OCI-LY7 (cell line): ENCODE data around the gene LUC7L3. TPM values are rescaled to one million over a fixed set of nuclear protein-coding genes. Genes with fewer than 3 reads are reported as not detected.

ENCODE experiments used
- BruUV-seq: library from RNA; stranded (reverse); fragments of 400-500 nt; replicated peaks from 2 replicates; lab custom pipeline; 2021; lab: Mats Ljungman, UMichigan
- CTCF ChIA-PET: fragments of 300-600 bp; sonication (Branson Sonifier 250); formaldehyde crosslinking; loops from one replicate; lab custom pipeline; 2022; ENCODE audit warnings: antibody characterized with exemption; ENCODE audit not compliant: unreplicated experiment; lab: Charles Lee
- POLR2A ChIA-PET: fragments of 300-600 bp; sonication (Branson Sonifier 250); formaldehyde crosslinking; loops from one replicate; lab custom pipeline; 2022; ENCODE audit warnings: antibody characterized with exemption; lab: Charles Lee
- DNase-seq: peaks from one replicate; pipeline ENCODE4 v3.0.0-alpha.2; 2015; ENCODE audit warnings: low spot score
- H2AFZ ChIP-seq: fragments of 200-600 bp; sonication (generic), shearing (Covaris generic); 2 replicates; pipeline ENCODE4 v1.6.1; 2014; ENCODE audit warnings: mild to moderate bottlenecking, antibody characterized with exemption, low read length, moderate library complexity
- H3K27ac ChIP-seq: fragments of 200-600 bp; sonication (generic); 2 replicates; pipeline ENCODE4 v1.5.1; 2014; ENCODE audit warnings: mixed run types, low read depth, mild to moderate bottlenecking, moderate library complexity, low read length, inconsistent platforms; ENCODE audit not compliant: poor library complexity, severe bottlenecking
- H3K36me3 ChIP-seq: fragments of 200-600 bp; sonication (generic); 2 replicates; pipeline ENCODE4 v1.6.1; 2014; ENCODE audit warnings: mild to moderate bottlenecking, antibody characterized with exemption, low read length, moderate library complexity, mixed read lengths; ENCODE audit not compliant: insufficient read depth
- H3K4me1 ChIP-seq: fragments of 200-600 bp; sonication (generic); 2 replicates; pipeline ENCODE4 v1.5.1; 2014; ENCODE audit warnings: mild to moderate bottlenecking, low read length; ENCODE audit not compliant: insufficient read depth, poor library complexity, severe bottlenecking
- H3K4me2 ChIP-seq: fragments of 200-600 bp; sonication (generic); 2 replicates; pipeline ENCODE4 v1.6.1; 2014; ENCODE audit warnings: mild to moderate bottlenecking, low read length
- H3K4me3 ChIP-seq: fragments of 200-600 bp; sonication (generic); 2 replicates; pipeline ENCODE4 v1.5.1; 2014; ENCODE audit warnings: mild to moderate bottlenecking, low read depth, low read length; ENCODE audit not compliant: poor library complexity, severe bottlenecking
- H3K79me2 ChIP-seq: fragments of 200-600 bp; sonication (generic); 2 replicates; pipeline ENCODE4 v1.6.1; 2016; ENCODE audit warnings: low read depth, mild to moderate bottlenecking, low read length, moderate library complexity, mixed read lengths; ENCODE audit not compliant: insufficient read depth
- H3K9me2 ChIP-seq: fragments of 200-600 bp; sonication (generic); 2 replicates; pipeline ENCODE4 v1.6.1; 2016; ENCODE audit warnings: mild to moderate bottlenecking, low read length, mixed read lengths; ENCODE audit not compliant: insufficient read depth
- H3K9me3 ChIP-seq: fragments of 200-600 bp; sonication (generic); 2 replicates; pipeline ENCODE4 v1.6.1; 2014; ENCODE audit warnings: mild to moderate bottlenecking, mixed run types, low read length, mixed read lengths
- H4K20me1 ChIP-seq: fragments of 200-600 bp; sonication (generic); 2 replicates; pipeline ENCODE4 v1.6.1; 2014; ENCODE audit warnings: mild to moderate bottlenecking, antibody characterized with exemption, low read length, moderate library complexity, mixed read lengths; ENCODE audit not compliant: insufficient read depth
- CTCF ChIP-seq: fragments of 200-600 bp; sonication (generic); conservative IDR thresholded peaks from 2 replicates; pipeline ENCODE4 v1.5.1; 2014; ENCODE audit warnings: mild to moderate bottlenecking, antibody characterized with exemption, low read length, moderate library complexity, mixed read lengths
- EZH2phosphoT487 ChIP-seq: fragments of 200-600 bp; sonication (generic); IDR thresholded peaks from 2 replicates; pipeline ENCODE4 v1.6.1; 2018; ENCODE audit warnings: low read depth, borderline replicate concordance, mild to moderate bottlenecking, mixed run types, antibody characterized with exemption, low read length, moderate library complexity, mixed read lengths
- intact Hi-C: fragments of 100-400 bp; cut with micrococcal nuclease; formaldehyde crosslinking; loops from one replicate; pipeline ENCODE4 v1.10.0; 2022; ENCODE audit not compliant: unreplicated experiment
- total RNA-seq, 2 experiments: library from RNA; depleted of rRNA in 1 of 2; stranded (reverse); fragments of >200 nt in 1 of 2; shearing (Covaris generic) in 1 of 2; gene quantifications; 2 replicates each; pipeline ENCODE4 v1.2.3, GENCODE V29; 2014 to 2022

The LUC7L3 gene
- total RNA-seq, 2 experiments from 2014 or later = 109 to 190 TPM

- Histone ChIP-seq H3K27ac (no peak overlapping the region), H3K4me2 (no peak overlapping the region), H4K20me1 (no peaks in the 10 kb centered on the region), H3K9me3 (no peaks in the 10 kb centered on the region), H3K4me1 (no peaks in the 10 kb centered on the region), H3K9me2 (no peaks in the 10 kb centered on the region), H3K36me3 (no peaks in the 10 kb centered on the region), H3K4me3 (no peak overlapping the region), H2AFZ (no peak overlapping the region), H3K79me2 (no peaks in the 10 kb centered on the region)
- no TSS peak for BruUV-seq
- POLR2A ChIA-PET = interaction anchor here (1.1 kb wide), 1 partner anchor 162 kb away, joined by 3 read pairs; no protein-coding TSS in a partner anchor
- no peak for TF ChIP-seq CTCF
- no peak for TF ChIP-seq EZH2phosphoT487
- DNase-seq = no peak
- intact Hi-C loops = no loop called here
- CTCF ChIA-PET = no interaction called here
Observed at GRCh38 chr17:50682441-50682840, 37.0 kb upstream of the LUC7L3 start.

- Histone ChIP-seq H3K4me3 (no peak overlapping the region), H4K20me1 (no peaks in the 10 kb centered on the region), H3K4me1 (no peaks in the 10 kb centered on the region), H3K27ac (no peak overlapping the region), H3K4me2 (no peak overlapping the region), H3K9me3 (no peaks in the 10 kb centered on the region), H3K36me3 (no peaks in the 10 kb centered on the region), H2AFZ (no peak overlapping the region), H3K9me2 (no peaks in the 10 kb centered on the region), H3K79me2 (no peaks in the 10 kb centered on the region)
- ChIA-PET POLR2A (interaction anchor here (1.1 kb wide), 1 partner anchor 162 kb away, joined by 3 read pairs; no protein-coding TSS in a partner anchor), CTCF (no interaction called here)
- intact Hi-C loops = no loop called here
- no TSS peak for BruUV-seq
- TF ChIP-seq EZH2phosphoT487 (no peak), CTCF (no peak)
- no peak for DNase-seq
Observed at GRCh38 chr17:50682938-50683337, 36.5 kb upstream of the LUC7L3 start.

GRCh38 chr17:50683434-50684287, 35.7 kb upstream of the LUC7L3 start:
- H3K9me2 ChIP-seq = no peaks in the 10 kb centered on the region
- intact Hi-C loops = no loop called here
- H3K4me3 ChIP-seq = no peak overlapping the region
- H3K27ac ChIP-seq = no peak overlapping the region
- no peaks in the 10 kb centered on the region for H3K79me2 ChIP-seq
- H2AFZ ChIP-seq = no peak overlapping the region
- no peaks in the 10 kb centered on the region for H3K9me3 ChIP-seq
- TF ChIP-seq CTCF (no peak), EZH2phosphoT487 (no peak)
- POLR2A ChIA-PET = interaction anchor here (0.6 to 1.1 kb wide), 2 partner anchors 21 to 163 kb away, joined by 3 to 4 read pairs; no protein-coding TSS in a partner anchor
- no peaks in the 10 kb centered on the region for H4K20me1 ChIP-seq
- H3K4me1 ChIP-seq = no peaks in the 10 kb centered on the region
- no peak for DNase-seq
- BruUV-seq = no TSS peak
- H3K36me3 ChIP-seq = no peaks in the 10 kb centered on the region
- CTCF ChIA-PET = no interaction called here
- no peak overlapping the region for H3K4me2 ChIP-seq
